Thyroid gland (tissue), 4 donors: ENCODE results near the gene TXNRD3.

Experiments used
- POLR2A ChIP-seq, 2 donors: fragments of 450-650 bp; IDR thresholded peaks; one replicate each; pipeline ENCODE4 v1.6.1; 2017; ENCODE audit warnings: antibody characterized with exemption in 2 of 2, mild to moderate bottlenecking in 2 of 2, moderate library complexity in 1 of 2
- TF ChIP-seq, protein P1 (sequence below), 6 experiments: fragments of 200-600 bp in 3 of 6; fragments of 450-650 bp in 3 of 6; sonication (generic) in 3 of 6; IDR thresholded peaks; one replicate each; pipeline ENCODE4 v1.5.1; 2016 to 2019; ENCODE audit warnings: antibody characterized with exemption in 6 of 6, mild to moderate bottlenecking in 2 of 6, inconsistent platforms in 1 of 6, moderate library complexity in 1 of 6

DNA sequence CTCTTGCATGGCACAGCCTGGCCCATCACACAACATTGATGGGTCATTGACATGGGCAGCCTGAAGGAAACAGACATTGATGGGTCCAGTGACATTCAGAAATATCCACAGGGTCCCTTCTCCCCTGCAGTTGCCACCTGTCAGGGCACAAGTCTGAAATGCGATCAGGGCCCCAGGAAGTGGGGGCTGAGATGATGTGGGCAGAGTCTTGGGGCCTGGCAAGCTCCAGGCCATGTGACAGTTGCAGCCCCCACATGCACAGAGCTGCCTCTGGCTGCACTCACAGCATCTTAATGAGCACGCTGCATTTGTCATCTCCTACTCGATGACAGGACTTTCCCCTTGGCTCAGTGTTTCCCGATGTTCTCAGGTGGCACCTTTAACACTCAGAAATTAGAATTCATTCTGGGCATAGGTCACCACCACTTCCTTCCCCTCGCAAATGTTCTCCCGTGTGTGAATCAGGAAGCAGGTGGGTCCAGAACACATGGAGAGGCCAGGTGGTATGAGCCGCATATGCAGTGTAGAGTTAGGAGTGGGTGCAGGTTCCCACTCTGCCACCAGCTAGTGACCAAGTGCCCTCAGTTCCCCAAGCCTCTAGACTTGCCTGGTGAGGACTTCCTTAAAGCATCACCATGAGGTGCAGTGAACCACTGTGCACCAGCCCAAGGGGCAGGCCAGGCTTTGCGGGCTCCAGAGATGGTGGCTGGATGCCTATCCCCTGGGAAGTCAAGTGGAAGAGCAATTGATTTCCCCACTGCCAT, 1.6 kb upstream of the TXNRD3 start:
- TF ChIP-seq, protein P1, sequence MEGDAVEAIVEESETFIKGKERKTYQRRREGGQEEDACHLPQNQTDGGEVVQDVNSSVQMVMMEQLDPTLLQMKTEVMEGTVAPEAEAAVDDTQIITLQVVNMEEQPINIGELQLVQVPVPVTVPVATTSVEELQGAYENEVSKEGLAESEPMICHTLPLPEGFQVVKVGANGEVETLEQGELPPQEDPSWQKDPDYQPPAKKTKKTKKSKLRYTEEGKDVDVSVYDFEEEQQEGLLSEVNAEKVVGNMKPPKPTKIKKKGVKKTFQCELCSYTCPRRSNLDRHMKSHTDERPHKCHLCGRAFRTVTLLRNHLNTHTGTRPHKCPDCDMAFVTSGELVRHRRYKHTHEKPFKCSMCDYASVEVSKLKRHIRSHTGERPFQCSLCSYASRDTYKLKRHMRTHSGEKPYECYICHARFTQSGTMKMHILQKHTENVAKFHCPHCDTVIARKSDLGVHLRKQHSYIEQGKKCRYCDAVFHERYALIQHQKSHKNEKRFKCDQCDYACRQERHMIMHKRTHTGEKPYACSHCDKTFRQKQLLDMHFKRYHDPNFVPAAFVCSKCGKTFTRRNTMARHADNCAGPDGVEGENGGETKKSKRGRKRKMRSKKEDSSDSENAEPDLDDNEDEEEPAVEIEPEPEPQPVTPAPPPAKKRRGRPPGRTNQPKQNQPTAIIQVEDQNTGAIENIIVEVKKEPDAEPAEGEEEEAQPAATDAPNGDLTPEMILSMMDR (IDR thresholded peaks at IDR 0.05) = no peak
- no peak for TF ChIP-seq POLR2A (IDR thresholded peaks at IDR 0.05)
